Nephron progenitor cell (in vitro differentiated cells): ENCODE measurements around the gene FSCN2.
A peak's percentile ranks its signal among the peaks of the same experiment; 100 is the strongest.

Experiments used
- DNase-seq: peaks from one replicate; pipeline ENCODE4 v3.0.0; 2021
- H3K27ac Mint-ChIP-seq: 2 replicates; pipeline ENCODE4 v1.8.0; 2021; ENCODE audit warnings: mild to moderate bottlenecking, moderate library complexity, mixed read lengths
- H3K27me3 Mint-ChIP-seq: 2 replicates; pipeline ENCODE4 v1.8.0; 2021; ENCODE audit warnings: mild to moderate bottlenecking, low read depth, mixed read lengths; ENCODE audit not compliant: poor library complexity
- H3K36me3 Mint-ChIP-seq: 2 replicates; pipeline ENCODE4 v1.8.0; 2021; ENCODE audit warnings: low read depth, mixed read lengths
- H3K4me1 Mint-ChIP-seq: 2 replicates; pipeline ENCODE4 v1.8.0; 2021; ENCODE audit warnings: mixed read lengths
- H3K4me3 Mint-ChIP-seq: 2 replicates; pipeline ENCODE4 v1.8.0; 2021; ENCODE audit warnings: mild to moderate bottlenecking, moderate library complexity, mixed read lengths
- H3K9me3 Mint-ChIP-seq: 2 replicates; pipeline ENCODE4 v1.8.0; 2021; ENCODE audit warnings: mild to moderate bottlenecking, moderate library complexity, mixed read lengths
- TF ChIP-seq, protein P1 (sequence below): fragments of 200-600 bp; sonication (generic); IDR thresholded peaks from 2 replicates; pipeline ENCODE4 v1.5.0; 2021; ENCODE audit warnings: antibody characterized with exemption

FSCN2 gene

DNA sequence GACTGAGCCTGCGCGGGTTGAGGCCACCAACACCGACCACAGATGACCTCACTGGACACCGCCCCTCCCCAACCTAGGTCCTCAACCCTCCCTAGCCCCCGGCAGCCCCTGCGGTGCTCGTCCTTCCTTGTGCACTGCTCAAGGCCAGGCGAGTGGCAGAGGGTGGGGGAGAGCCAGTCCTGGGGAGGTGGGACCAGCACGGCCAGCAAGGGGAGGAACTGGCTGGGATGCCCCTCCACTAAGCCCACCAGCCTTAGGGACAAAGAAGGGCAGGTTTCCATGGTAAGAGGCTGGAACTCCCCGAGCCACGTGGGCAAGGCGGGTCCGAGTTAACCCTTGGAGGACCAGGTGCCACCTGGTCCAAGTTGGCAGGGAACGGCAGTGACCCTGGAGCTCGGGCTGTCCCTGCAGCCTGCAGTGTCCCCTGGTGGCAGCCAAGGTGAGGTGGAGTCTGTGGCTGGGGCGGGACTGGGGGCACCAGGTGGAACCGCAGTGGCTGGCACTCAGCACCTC lies 9.2 kb downstream of the FSCN2 start:
- H3K36me3 Mint-ChIP-seq = no peaks in the 10 kb centered on the region
- H3K4me3 Mint-ChIP-seq = no peak overlapping the region
- H3K27ac Mint-ChIP-seq = no peak overlapping the region
- peaks cover 4% of the 10 kb centered on the region for H3K9me3 Mint-ChIP-seq
- TF ChIP-seq, protein P1, sequence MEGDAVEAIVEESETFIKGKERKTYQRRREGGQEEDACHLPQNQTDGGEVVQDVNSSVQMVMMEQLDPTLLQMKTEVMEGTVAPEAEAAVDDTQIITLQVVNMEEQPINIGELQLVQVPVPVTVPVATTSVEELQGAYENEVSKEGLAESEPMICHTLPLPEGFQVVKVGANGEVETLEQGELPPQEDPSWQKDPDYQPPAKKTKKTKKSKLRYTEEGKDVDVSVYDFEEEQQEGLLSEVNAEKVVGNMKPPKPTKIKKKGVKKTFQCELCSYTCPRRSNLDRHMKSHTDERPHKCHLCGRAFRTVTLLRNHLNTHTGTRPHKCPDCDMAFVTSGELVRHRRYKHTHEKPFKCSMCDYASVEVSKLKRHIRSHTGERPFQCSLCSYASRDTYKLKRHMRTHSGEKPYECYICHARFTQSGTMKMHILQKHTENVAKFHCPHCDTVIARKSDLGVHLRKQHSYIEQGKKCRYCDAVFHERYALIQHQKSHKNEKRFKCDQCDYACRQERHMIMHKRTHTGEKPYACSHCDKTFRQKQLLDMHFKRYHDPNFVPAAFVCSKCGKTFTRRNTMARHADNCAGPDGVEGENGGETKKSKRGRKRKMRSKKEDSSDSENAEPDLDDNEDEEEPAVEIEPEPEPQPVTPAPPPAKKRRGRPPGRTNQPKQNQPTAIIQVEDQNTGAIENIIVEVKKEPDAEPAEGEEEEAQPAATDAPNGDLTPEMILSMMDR = peak; percentile 70
- H3K4me1 Mint-ChIP-seq = peaks cover 10% of the 10 kb centered on the region
- H3K27me3 Mint-ChIP-seq = peaks cover 35% of the 10 kb centered on the region
- peak; percentile 67 for DNase-seq

DNA sequence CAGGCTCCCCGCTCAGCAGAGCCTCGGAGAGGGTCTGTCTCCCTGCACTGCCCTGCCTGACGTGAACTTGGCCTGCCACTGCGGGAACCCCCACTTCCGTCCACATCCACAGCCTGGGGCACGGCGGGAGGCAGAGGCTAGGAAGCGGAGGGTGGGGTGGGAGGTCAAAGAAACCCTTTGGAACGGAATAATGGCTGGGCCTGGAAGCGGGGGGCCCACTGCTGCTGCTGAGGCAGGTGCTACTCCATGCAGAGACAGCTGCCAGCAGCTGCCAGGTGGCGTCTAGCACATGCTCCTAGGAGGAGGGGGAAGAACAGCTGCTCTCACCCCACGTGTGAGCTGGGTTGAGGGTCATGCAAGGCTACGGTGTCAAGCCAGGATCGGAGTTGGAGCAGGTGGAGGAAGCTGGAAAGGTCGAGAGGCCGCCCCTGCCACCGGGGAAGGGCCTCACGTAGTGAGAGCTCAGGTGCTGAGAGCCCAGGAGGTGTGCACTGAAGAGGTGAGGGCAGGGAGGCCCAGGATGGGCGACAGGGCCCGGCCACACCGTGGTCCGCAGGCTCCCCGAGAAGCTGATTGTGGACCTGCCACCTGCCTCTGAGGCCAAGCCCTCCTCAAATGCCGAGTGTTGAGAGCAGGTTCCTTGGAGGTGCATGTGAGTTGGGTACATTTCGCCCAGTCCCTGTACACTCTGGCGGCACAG lies 9.8 kb downstream of the FSCN2 start:
- Mint-ChIP-seq H3K9me3 (peaks cover 4% of the 10 kb centered on the region), H3K27ac (no peak overlapping the region), H3K27me3 (peaks cover 35% of the 10 kb centered on the region), H3K36me3 (no peaks in the 10 kb centered on the region), H3K4me3 (no peak overlapping the region), H3K4me1 (peaks cover 10% of the 10 kb centered on the region)
- no peak for DNase-seq
- TF ChIP-seq, protein P1 = no peak

DNA sequence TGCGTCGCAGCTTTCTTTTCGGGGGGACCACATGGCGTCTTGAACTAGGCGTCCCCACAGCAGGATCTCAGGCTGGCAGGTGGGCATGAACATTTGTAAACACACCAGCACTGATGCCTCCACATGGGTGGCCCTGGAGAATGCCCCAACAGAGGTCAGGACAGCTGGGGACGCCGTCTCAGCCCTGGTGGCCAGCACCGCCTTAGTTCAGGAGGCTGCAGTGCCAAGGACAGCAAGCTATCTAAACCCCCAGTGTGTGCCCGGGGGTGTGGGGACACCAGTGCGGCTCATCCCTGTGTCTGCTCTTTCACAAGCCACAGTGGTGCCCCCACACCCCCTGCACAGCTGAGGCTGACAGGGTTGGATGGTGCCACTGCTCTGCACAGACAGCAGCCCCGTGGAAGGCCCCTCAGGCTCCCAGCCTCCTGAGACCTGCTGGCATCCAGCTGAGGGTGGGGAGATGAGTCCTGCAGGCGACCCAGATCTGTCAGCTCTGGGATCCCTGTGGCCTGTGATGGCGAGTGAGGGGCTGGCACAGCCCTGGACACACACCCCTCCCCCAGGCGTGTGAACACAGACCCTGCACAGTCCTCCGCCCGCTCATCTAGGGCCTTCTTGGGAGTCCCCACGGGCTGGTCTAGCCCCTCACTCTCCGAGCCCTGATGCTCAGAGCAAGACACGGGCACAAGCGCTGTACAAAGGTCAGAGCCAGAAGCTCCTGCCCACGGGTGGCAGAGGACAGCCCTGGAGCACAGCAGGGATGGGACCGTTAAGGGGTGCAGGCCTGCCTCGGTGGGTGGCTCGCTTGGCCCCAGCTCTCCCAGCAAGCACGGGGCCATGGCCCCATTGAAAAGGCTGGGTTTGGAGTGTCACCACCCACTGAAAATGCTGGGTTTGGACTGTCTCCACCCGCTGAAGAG lies 10.7 kb downstream of the FSCN2 start:
- DNase-seq = no peak
- no peaks in the 10 kb centered on the region for H3K36me3 Mint-ChIP-seq
- H3K4me1 Mint-ChIP-seq = peaks cover 10% of the 10 kb centered on the region
- H3K27ac Mint-ChIP-seq = no peak overlapping the region
- TF ChIP-seq, protein P1 = no peak
- H3K4me3 Mint-ChIP-seq = no peak overlapping the region
- peaks cover 35% of the 10 kb centered on the region for H3K27me3 Mint-ChIP-seq
- no peaks in the 10 kb centered on the region for H3K9me3 Mint-ChIP-seq

DNA sequence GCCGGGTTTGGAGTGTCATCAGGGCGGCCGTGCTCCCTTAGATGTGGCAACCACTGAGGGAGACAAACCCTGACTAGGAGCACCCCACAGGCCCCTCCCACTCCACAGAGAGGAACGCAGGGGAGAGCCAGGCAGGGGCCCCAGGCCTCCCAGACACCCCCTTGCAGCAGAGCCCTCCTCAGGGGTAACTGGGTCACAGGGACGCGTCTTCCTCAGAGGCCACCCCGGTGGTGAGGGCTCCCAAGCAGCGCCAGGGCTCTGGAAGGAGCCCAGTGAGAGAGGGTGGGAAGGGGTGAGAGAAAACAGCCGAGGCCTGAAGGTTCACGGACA lies 11.4 kb downstream of the FSCN2 start:
- peaks cover 10% of the 10 kb centered on the region for H3K4me1 Mint-ChIP-seq
- H3K36me3 Mint-ChIP-seq = no peaks in the 10 kb centered on the region
- no peak overlapping the region for H3K4me3 Mint-ChIP-seq
- H3K27me3 Mint-ChIP-seq = peaks cover 32% of the 10 kb centered on the region
- no peak for DNase-seq
- no peaks in the 10 kb centered on the region for H3K9me3 Mint-ChIP-seq
- TF ChIP-seq, protein P1 = no peak
- no peak overlapping the region for H3K27ac Mint-ChIP-seq

DNA sequence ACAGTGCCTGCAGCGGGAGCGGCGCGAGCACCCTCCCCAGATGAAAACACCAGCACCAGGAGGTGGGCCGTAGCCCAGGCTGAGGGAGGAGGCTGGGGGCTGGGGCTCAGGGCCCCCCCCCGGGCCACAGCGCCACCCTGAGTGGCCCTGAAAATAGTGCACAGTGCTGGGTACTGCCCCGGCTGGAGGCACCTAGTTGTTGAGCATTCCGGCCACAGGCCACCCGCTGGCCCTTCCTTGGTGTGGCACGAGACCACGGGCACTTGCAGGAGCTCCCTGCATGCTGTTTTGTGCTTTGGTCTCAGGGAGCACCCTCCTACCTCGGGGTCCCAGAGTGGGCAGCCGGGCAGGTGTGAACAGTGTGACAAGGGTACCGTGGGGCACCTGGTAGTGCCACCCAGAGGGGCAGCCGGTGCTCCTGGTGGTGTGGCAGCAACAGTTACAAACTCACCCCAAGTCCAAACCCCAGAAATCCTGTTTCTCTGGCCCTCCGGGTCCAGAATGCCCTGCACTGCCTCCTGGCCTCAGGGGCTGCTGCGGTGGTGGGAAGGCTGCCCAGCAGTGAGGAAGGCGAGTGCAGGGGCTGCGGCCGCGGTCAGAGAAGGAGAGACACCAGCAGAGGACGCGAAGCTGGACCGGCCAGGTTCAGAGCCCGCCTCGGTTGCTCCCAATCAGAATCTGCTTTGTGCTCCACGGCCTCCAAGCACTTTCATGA lies 11.9 kb downstream of the FSCN2 start:
- peaks cover 10% of the 10 kb centered on the region for H3K4me1 Mint-ChIP-seq
- no peak for DNase-seq
- no peaks in the 10 kb centered on the region for H3K36me3 Mint-ChIP-seq
- no peak overlapping the region for H3K27ac Mint-ChIP-seq
- TF ChIP-seq, protein P1 = no peak
- no peak overlapping the region for H3K4me3 Mint-ChIP-seq
- H3K27me3 Mint-ChIP-seq = peaks cover 29% of the 10 kb centered on the region
- no peaks in the 10 kb centered on the region for H3K9me3 Mint-ChIP-seq
